ENCODE results near the gene KRT6A. TPM values are rescaled to one million over a fixed set of nuclear protein-coding genes. Genes with fewer than 3 reads are reported as not detected.

KRT6A gene
- total and polyA plus RNA-seq, 2 of the 8 experiments (the other 6 are each of a cell fraction or from before 2014, with no cell fraction given) = 0.11 TPM; not detected in 1

DNA sequence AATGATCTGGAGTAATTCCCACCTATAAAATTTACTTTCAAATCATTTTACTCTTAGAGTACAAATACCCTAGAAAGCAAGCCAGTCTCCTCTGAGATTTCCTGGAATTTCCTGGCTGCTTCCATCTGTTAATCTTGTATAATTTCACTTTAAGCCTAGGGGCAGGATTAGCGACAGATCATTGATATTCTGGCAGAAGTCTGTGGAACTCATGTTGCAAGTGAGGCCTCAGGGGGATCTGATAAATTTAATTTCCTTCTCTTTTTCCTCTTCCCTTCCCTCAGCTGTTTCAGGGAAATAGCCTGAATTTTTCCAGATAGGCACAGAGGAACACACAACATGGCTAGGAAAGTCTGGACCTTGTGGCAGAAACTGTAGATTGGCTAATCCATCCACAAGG lies 5.9 kb upstream of the KRT6A start:
- Histone ChIP-seq H3K27ac (ENCODE audit: low read depth, low read length) (no peak overlapping the region), H3K4me1 (replicated peaks in 1 of 4; ENCODE audit: control insufficient read depth in 3 of 4, insufficient read depth in 4 of 4, low read length in 3 of 4) (peaks cover 5 to 10% (median 8%) of the 10 kb centered on the region in 4 experiments; a peak in 6 of 7 replicates), H3K9ac (replicated peaks in 1 of 4; ENCODE audit: extremely low read depth in 1 of 4, low read depth in 3 of 4, low read length in 3 of 4) (no peak overlapping the region), H2AK5ac (ENCODE audit: low read depth, low read length) (no peak overlapping the region), H2BK12ac (ENCODE audit: low read depth, low read length) (no peak overlapping the region), H3K79me2 (ENCODE audit: control insufficient read depth in 1 of 2, insufficient read depth in 2 of 2, low read length in 2 of 2) (no peaks in the 10 kb centered on the region), H3K79me1 (ENCODE audit: low read depth, low read length) (no peaks in the 10 kb centered on the region), H4K5ac (ENCODE audit: insufficient read length, low read depth, low read length) (no peak overlapping the region), H3K4me3 (ENCODE audit: extremely low read depth in 1 of 4, insufficient read depth in 2 of 4, low read depth in 3 of 4, low read length in 4 of 4) (no peak overlapping the region), H4K20me1 (replicated peaks in 1 of 2; ENCODE audit: control insufficient read depth in 1 of 2, insufficient read depth in 2 of 2, low read length in 2 of 2) (no peaks in the 10 kb centered on the region), H3K9me3 (ENCODE audit: insufficient read depth in 2 of 2, low read depth in 1 of 2, low read length in 1 of 2) (no peaks in the 10 kb centered on the region), H2BK15ac (ENCODE audit: low read length) (no peak overlapping the region), H3K27me3 (replicated peaks in 1 of 4; ENCODE audit: control insufficient read depth in 3 of 4, extremely low read depth in 1 of 4, insufficient read depth in 3 of 4, low read length in 3 of 4) (no peaks in the 10 kb centered on the region; a peak in 1 of 7 replicates), H3K4me2 (ENCODE audit: insufficient read depth in 1 of 2, low read depth in 2 of 2, low read length in 2 of 2) (no peak overlapping the region), H2AFZ (ENCODE audit: low read length) (no peak overlapping the region), H3K18ac (ENCODE audit: extremely low read depth, low read length) (no peak overlapping the region), H2BK120ac (replicated peaks; ENCODE audit: low read depth, low read length) (no peak overlapping the region), H2BK20ac (ENCODE audit: low read length) (no peak overlapping the region), H3K23me2 (ENCODE audit: low read depth, low read length) (no peaks in the 10 kb centered on the region; the same call in 1 of the 2 replicates), H4K8ac (ENCODE audit: extremely low read depth, insufficient read depth, low read length) (no peak overlapping the region), H2BK5ac (ENCODE audit: low read depth, low read length) (no peak overlapping the region), H4K91ac (replicated peaks; ENCODE audit: insufficient read length, low read length) (no peak overlapping the region), H3K36me3 (ENCODE audit: control insufficient read depth in 2 of 4, insufficient read depth in 4 of 4, low read length in 3 of 4) (no peaks in the 10 kb centered on the region), H3K56ac (replicated peaks; ENCODE audit: insufficient read length, low read depth, low read length) (no peak overlapping the region), H3K23ac (ENCODE audit: insufficient read length) (no peak overlapping the region), H3K14ac (ENCODE audit: insufficient read length) (no peak overlapping the region), H3K4ac (replicated peaks; ENCODE audit: insufficient read length, low read depth, low read length) (no peak overlapping the region)
- 67% methylated on average over 1 of the region's 1 CpG; no CpG with 5 or more reads in 1 of the 2 experiments for WGBS, 2 experiments (ENCODE audit: extremely low coverage in 1 of 2, insufficient coverage in 1 of 2, insufficient read length in 1 of 2, insufficient replicate concordance in 2 of 2, low coverage in 1 of 2, low lambda C conversion rate in 2 of 2, missing lambda C conversion rate in 1 of 2)
- FAIRE-seq = no peak
- POLR2A ChIA-PET (ENCODE audit: partially characterized antibody) = no interaction called here
- CTCF ChIA-PET (ENCODE audit: partially characterized antibody) = interaction anchor here (0.9 to 3.1 kb wide), 2 partner anchors 45 to 103 kb away, joined by 3 to 20 read pairs; no protein-coding TSS in a partner anchor
- DNase-seq (ENCODE audit: low read depth in 1 of 2, low spot score in 2 of 2) = no peak
- TF ChIP-seq SIN3A (conservative IDR thresholded peaks at IDR 0.05 in 1 of 2, IDR thresholded peaks at IDR 0.05 in 1 of 2; ENCODE audit: low read depth in 1 of 2, low read length in 2 of 2) (no peak), TAF1 (IDR thresholded peaks at IDR 0.05; ENCODE audit: low read depth, low read length) (no peak), EP300 (IDR thresholded peaks at IDR 0.05; ENCODE audit: borderline replicate concordance in 1 of 2, low read depth in 2 of 2, low read length in 2 of 2) (no peak), CREB1 (IDR thresholded peaks at IDR 0.05) (no peak), ASH2L (IDR thresholded peaks at IDR 0.05; ENCODE audit: low read length) (no peak), HDAC2 (IDR thresholded peaks at IDR 0.05; ENCODE audit: borderline replicate concordance in 1 of 2, low read depth in 2 of 2, low read length in 2 of 2) (no peak), SRF (IDR thresholded peaks at IDR 0.05; ENCODE audit: low read depth, low read length) (no peak)
- TF ChIP-seq, protein P1, sequence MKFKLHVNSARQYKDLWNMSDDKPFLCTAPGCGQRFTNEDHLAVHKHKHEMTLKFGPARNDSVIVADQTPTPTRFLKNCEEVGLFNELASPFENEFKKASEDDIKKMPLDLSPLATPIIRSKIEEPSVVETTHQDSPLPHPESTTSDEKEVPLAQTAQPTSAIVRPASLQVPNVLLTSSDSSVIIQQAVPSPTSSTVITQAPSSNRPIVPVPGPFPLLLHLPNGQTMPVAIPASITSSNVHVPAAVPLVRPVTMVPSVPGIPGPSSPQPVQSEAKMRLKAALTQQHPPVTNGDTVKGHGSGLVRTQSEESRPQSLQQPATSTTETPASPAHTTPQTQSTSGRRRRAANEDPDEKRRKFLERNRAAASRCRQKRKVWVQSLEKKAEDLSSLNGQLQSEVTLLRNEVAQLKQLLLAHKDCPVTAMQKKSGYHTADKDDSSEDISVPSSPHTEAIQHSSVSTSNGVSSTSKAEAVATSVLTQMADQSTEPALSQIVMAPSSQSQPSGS (IDR thresholded peaks at IDR 0.05; ENCODE audit: low read length) = no peak
- TF ChIP-seq, protein P2, sequence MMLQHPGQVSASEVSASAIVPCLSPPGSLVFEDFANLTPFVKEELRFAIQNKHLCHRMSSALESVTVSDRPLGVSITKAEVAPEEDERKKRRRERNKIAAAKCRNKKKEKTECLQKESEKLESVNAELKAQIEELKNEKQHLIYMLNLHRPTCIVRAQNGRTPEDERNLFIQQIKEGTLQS (IDR thresholded peaks at IDR 0.05; ENCODE audit: insufficient read depth, low read depth, low read length) = no peak
- TF ChIP-seq, protein P3, sequence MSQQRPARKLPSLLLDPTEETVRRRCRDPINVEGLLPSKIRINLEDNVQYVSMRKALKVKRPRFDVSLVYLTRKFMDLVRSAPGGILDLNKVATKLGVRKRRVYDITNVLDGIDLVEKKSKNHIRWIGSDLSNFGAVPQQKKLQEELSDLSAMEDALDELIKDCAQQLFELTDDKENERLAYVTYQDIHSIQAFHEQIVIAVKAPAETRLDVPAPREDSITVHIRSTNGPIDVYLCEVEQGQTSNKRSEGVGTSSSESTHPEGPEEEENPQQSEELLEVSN (IDR thresholded peaks at IDR 0.05) = no peak
